WTC11 (cell line): ENCODE results near the gene WFDC6. TPM values are rescaled to one million over a fixed set of nuclear protein-coding genes. Genes with fewer than 3 reads are reported as not detected.

Experiments used
- ATAC-seq: fragments of 200-7000 bp; cut with Tn5 transposase; 2 replicates; pipeline ENCODE4 v1.10.0; 2021; ENCODE audit warnings: mild to moderate bottlenecking, moderate library complexity
- CTCF ChIA-PET: fragments of 300-600 bp; sonication (Branson Sonifier 250); formaldehyde crosslinking; loops from one replicate; lab custom pipeline; 2021; ENCODE audit warnings: antibody characterized with exemption; lab: Charles Lee
- POLR2A ChIA-PET: fragments of 350-600 bp; sonication (Branson Sonifier 250); formaldehyde crosslinking; loops from one replicate; lab custom pipeline; 2021; ENCODE audit warnings: antibody characterized with exemption; lab: Charles Lee
- DNase-seq: peaks from one replicate; pipeline ENCODE4 v3.0.0; 2021; ENCODE audit warnings: low spot score
- H3K27ac Mint-ChIP-seq: 2 replicates; pipeline ENCODE4 v1.8.0; 2021; ENCODE audit warnings: mixed read lengths
- H3K27me3 Mint-ChIP-seq: 2 replicates; pipeline ENCODE4 v1.8.0; 2021; ENCODE audit warnings: low read depth, mild to moderate bottlenecking, moderate library complexity, mixed read lengths
- H3K36me3 Mint-ChIP-seq: 2 replicates; pipeline ENCODE4 v1.8.0; 2021; ENCODE audit warnings: mixed read lengths
- H3K4me1 Mint-ChIP-seq: 2 replicates; pipeline ENCODE4 v1.8.0; 2022; ENCODE audit warnings: mixed read lengths
- H3K4me3 Mint-ChIP-seq: 2 replicates; pipeline ENCODE4 v1.8.0; 2021; ENCODE audit warnings: mild to moderate bottlenecking, moderate library complexity, mixed read lengths
- H3K9me3 Mint-ChIP-seq: 2 replicates; pipeline ENCODE4 v1.8.0; 2021; ENCODE audit warnings: mixed read lengths
- AR ChIP-seq: fragments of 250-450 bp; sonication (Bioruptor Pico); IDR thresholded peaks from 2 replicates; pipeline ENCODE4 v1.9.0; 2021; ENCODE audit warnings: mild to moderate bottlenecking
- ELF4 ChIP-seq: sonication (generic); formaldehyde crosslinking; IDR thresholded peaks from 2 replicates; pipeline ENCODE4 v1.8.1; 2022; ENCODE audit warnings: low read depth, mild to moderate bottlenecking, moderate library complexity, missing genetic modification reagents
- EMX1 ChIP-seq: fragments of 250-450 bp; sonication (Bioruptor Pico); IDR thresholded peaks from 2 replicates; pipeline ENCODE4 v1.8.0; 2021; ENCODE audit warnings: mild to moderate bottlenecking
- FOXK1 ChIP-seq: sonication (generic); formaldehyde crosslinking; IDR thresholded peaks from 2 replicates; pipeline ENCODE4 v1.8.0; 2022; ENCODE audit warnings: mild to moderate bottlenecking, moderate library complexity, missing genetic modification reagents
- GABPB1 ChIP-seq: sonication (generic); formaldehyde crosslinking; IDR thresholded peaks from 2 replicates; pipeline ENCODE4 v1.8.1; 2023; ENCODE audit warnings: mild to moderate bottlenecking, missing genetic modification reagents
- GRHL2 ChIP-seq: fragments of 250-450 bp; sonication (Bioruptor Pico); IDR thresholded peaks from 2 replicates; pipeline ENCODE4 v1.8.0; 2022; ENCODE audit warnings: mild to moderate bottlenecking, moderate library complexity; ENCODE audit not compliant: insufficient replicate concordance, severe bottlenecking
- GTF2I ChIP-seq: fragments of 250-450 bp; sonication (Bioruptor Pico); conservative IDR thresholded peaks from 2 replicates; pipeline ENCODE4 v1.4.0; 2021; ENCODE audit warnings: mild to moderate bottlenecking
- IRF1 ChIP-seq: sonication (generic); formaldehyde crosslinking; IDR thresholded peaks from 2 replicates; pipeline ENCODE4 v1.8.0; 2023; ENCODE audit warnings: missing genetic modification reagents
- JUN ChIP-seq: sonication (generic); formaldehyde crosslinking; IDR thresholded peaks from 2 replicates; pipeline ENCODE4 v1.8.0; 2023; ENCODE audit warnings: mild to moderate bottlenecking, missing genetic modification reagents
- MYBL2 ChIP-seq: sonication (generic); formaldehyde crosslinking; IDR thresholded peaks from 2 replicates; pipeline ENCODE4 v1.8.1; 2023; ENCODE audit warnings: mild to moderate bottlenecking, moderate library complexity, missing genetic modification reagents
- NR2C2 ChIP-seq: sonication (generic); formaldehyde crosslinking; IDR thresholded peaks from 2 replicates; pipeline ENCODE4 v1.8.0; 2022; ENCODE audit warnings: mild to moderate bottlenecking, missing genetic modification reagents
- RORB ChIP-seq: fragments of 250-450 bp; sonication (Bioruptor Pico); IDR thresholded peaks from 2 replicates; pipeline ENCODE4 v1.9.0; 2021; ENCODE audit warnings: mild to moderate bottlenecking
- SMAD4 ChIP-seq: sonication (generic); formaldehyde crosslinking; IDR thresholded peaks from 2 replicates; pipeline ENCODE4 v1.8.0; 2022; ENCODE audit warnings: mild to moderate bottlenecking, missing genetic modification reagents
- STAT6 ChIP-seq: sonication (generic); formaldehyde crosslinking; conservative IDR thresholded peaks from 2 replicates; pipeline ENCODE4 v1.8.1; 2023; ENCODE audit warnings: mild to moderate bottlenecking, low read depth, missing genetic modification reagents, moderate library complexity
- TCF7 ChIP-seq: sonication (generic); formaldehyde crosslinking; IDR thresholded peaks from 2 replicates; pipeline ENCODE4 v1.8.0; 2022; ENCODE audit warnings: mild to moderate bottlenecking, low read depth, missing genetic modification reagents, moderate library complexity
- ZMAT4 ChIP-seq: fragments of 250-450 bp; sonication (Bioruptor Pico); IDR thresholded peaks from 2 replicates; pipeline ENCODE4 v1.9.0; 2021; ENCODE audit warnings: mild to moderate bottlenecking
- ZNF138 ChIP-seq: sonication (generic); formaldehyde crosslinking; conservative IDR thresholded peaks from 2 replicates; pipeline ENCODE4 v1.8.1; 2022; ENCODE audit warnings: mild to moderate bottlenecking, moderate library complexity, missing genetic modification reagents
- ZNF219 ChIP-seq: sonication (generic); formaldehyde crosslinking; IDR thresholded peaks from 2 replicates; pipeline ENCODE4 v1.8.0; 2023; ENCODE audit warnings: missing genetic modification reagents, mild to moderate bottlenecking, borderline replicate concordance
- ZNF232 ChIP-seq: sonication (generic); formaldehyde crosslinking; IDR thresholded peaks from 2 replicates; pipeline ENCODE4 v1.8.0; 2022; ENCODE audit warnings: mild to moderate bottlenecking, missing genetic modification reagents
- ZNF263 ChIP-seq: sonication (generic); formaldehyde crosslinking; IDR thresholded peaks from 2 replicates; pipeline ENCODE4 v1.8.1; 2022; ENCODE audit warnings: low read depth, mild to moderate bottlenecking, moderate library complexity, missing genetic modification reagents
- ZNF317 ChIP-seq: sonication (generic); formaldehyde crosslinking; IDR thresholded peaks from 2 replicates; pipeline ENCODE4 v1.8.1; 2023; ENCODE audit warnings: low read depth, mild to moderate bottlenecking, moderate library complexity, missing genetic modification reagents, borderline replicate concordance
- ZNF416 ChIP-seq: fragments of 250-450 bp; sonication (Bioruptor Pico); IDR thresholded peaks from 2 replicates; pipeline ENCODE4 v1.9.0; 2021; ENCODE audit warnings: mild to moderate bottlenecking, inconsistent platforms
- ZNF512 ChIP-seq: sonication (generic); formaldehyde crosslinking; IDR thresholded peaks from 2 replicates; pipeline ENCODE4 v1.8.1; 2022; ENCODE audit warnings: missing genetic modification reagents, borderline replicate concordance
- ZNF532 ChIP-seq: fragments of 250-450 bp; sonication (Bioruptor Pico); IDR thresholded peaks from 2 replicates; pipeline ENCODE4 v1.9.0; 2021; ENCODE audit warnings: mild to moderate bottlenecking, borderline replicate concordance
- total RNA-seq: library from RNA; stranded (reverse); gene quantifications from 3 replicates; pipeline ENCODE4 v1.2.3, GENCODE V29; 2021

WFDC6 gene
- total RNA-seq, 1 experiment from 2014 or later, result not detected

GRCh38 chr20:45538209-45538799 lies 978 bp downstream of the WFDC6 start:
- TF ChIP-seq IRF1 (CRISPR knock-in tag) (no peak), GABPB1 (no peak), MYBL2 (CRISPR knock-in tag) (no peak), ZMAT4 (CRISPR knock-in tag) (no peak), ZNF532 (CRISPR knock-in tag) (no peak), SMAD4 (CRISPR knock-in tag) (no peak), FOXK1 (CRISPR knock-in tag) (no peak), ZNF512 (CRISPR knock-in tag) (no peak), NR2C2 (CRISPR knock-in tag) (no peak), ZNF232 (no peak), GRHL2 (no peak)
- POLR2A ChIA-PET, result no interaction called here
- H3K4me1 Mint-ChIP-seq, result peaks cover 6% of the 10 kb centered on the region
- H3K36me3 Mint-ChIP-seq, result no peaks in the 10 kb centered on the region
- no peak overlapping the region for H3K27ac Mint-ChIP-seq
- CTCF ChIA-PET, result interaction anchor here (0.6 to 2.9 kb wide), 17 partner anchors 20 to 400 kb away, joined by 3 to 44 read pairs (median 4); partner anchors contain the start of genes SPINT3, WFDC10A and WFDC13
- DNase-seq, result peak; percentile 60
- no peaks in the 10 kb centered on the region for H3K27me3 Mint-ChIP-seq
- ATAC-seq, result peak; percentile 89
- peaks cover 3% of the 10 kb centered on the region; the same call in 1 of the 2 replicates for H3K9me3 Mint-ChIP-seq
- no peak overlapping the region for H3K4me3 Mint-ChIP-seq

- Mint-ChIP-seq H3K4me3 (no peak overlapping the region), H3K27me3 (no peaks in the 10 kb centered on the region), H3K27ac (no peak overlapping the region), H3K36me3 (no peaks in the 10 kb centered on the region), H3K9me3 (no peaks in the 10 kb centered on the region), H3K4me1 (no peaks in the 10 kb centered on the region)
- ChIA-PET POLR2A (no interaction called here), CTCF (no interaction called here)
- no peak for DNase-seq
- ATAC-seq, result no peak
- TF ChIP-seq ZNF219 (CRISPR knock-in tag) (no peak), GTF2I (no peak), ZNF416 (no peak), RORB (no peak), ZNF317 (no peak), STAT6 (CRISPR knock-in tag) (no peak), ZNF138 (CRISPR knock-in tag) (no peak), TCF7 (no peak), ZNF263 (no peak), EMX1 (CRISPR knock-in tag) (no peak), JUN (no peak), ELF4 (CRISPR knock-in tag) (no peak), AR (CRISPR knock-in tag) (no peak)
Measured at GRCh38 chr20:45527294-45527693, 12.0 kb downstream of the WFDC6 start.
